Measurements from ENCODE around the gene FOXN3. TPM values are rescaled to one million over a fixed set of nuclear protein-coding genes. Genes with fewer than 3 reads are reported as not detected.

FOXN3 gene
- total RNA-seq, 1 donor: 105 TPM

- peaks cover 15% of the 10 kb centered on the region for H3K4me1 ChIP-seq (ENCODE audit: insufficient read depth, low read length)
- no peaks in the 10 kb centered on the region for H3K27me3 ChIP-seq (ENCODE audit: insufficient read depth, low read length)
- H3K4me3 ChIP-seq (ENCODE audit: low read length): no peak overlapping the region
- no peaks in the 10 kb centered on the region for H3K9me3 ChIP-seq (ENCODE audit: low read depth, low read length)
Observed at GRCh38 chr14:89242652-89243279, 174.3 kb downstream of the FOXN3 start.

GRCh38 chr14:89241934-89242651, 174.9 kb downstream of the FOXN3 start:
- no peaks in the 10 kb centered on the region for H3K9me3 ChIP-seq (ENCODE audit: low read depth, low read length)
- H3K27me3 ChIP-seq (ENCODE audit: insufficient read depth, low read length): no peaks in the 10 kb centered on the region
- no peak overlapping the region for H3K4me3 ChIP-seq (ENCODE audit: low read length)
- peaks cover 15% of the 10 kb centered on the region for H3K4me1 ChIP-seq (ENCODE audit: insufficient read depth, low read length)

GRCh38 chr14:89241257-89241656, 175.8 kb downstream of the FOXN3 start:
- no peak overlapping the region for H3K4me3 ChIP-seq (ENCODE audit: low read length)
- H3K27me3 ChIP-seq (ENCODE audit: insufficient read depth, low read length): no peaks in the 10 kb centered on the region
- peaks cover 15% of the 10 kb centered on the region for H3K4me1 ChIP-seq (ENCODE audit: insufficient read depth, low read length)
- no peaks in the 10 kb centered on the region for H3K9me3 ChIP-seq (ENCODE audit: low read depth, low read length)

- Histone ChIP-seq H3K9me3 (ENCODE audit: low read depth, low read length) (no peaks in the 10 kb centered on the region), H3K4me1 (ENCODE audit: insufficient read depth, low read length) (peaks cover 15% of the 10 kb centered on the region), H3K27me3 (ENCODE audit: insufficient read depth, low read length) (no peaks in the 10 kb centered on the region), H3K4me3 (ENCODE audit: low read length) (no peak overlapping the region)
Observed at GRCh38 chr14:89240414-89240813, 176.6 kb downstream of the FOXN3 start.

- H3K9me3 ChIP-seq (ENCODE audit: low read depth, low read length): no peaks in the 10 kb centered on the region
- H3K27me3 ChIP-seq (ENCODE audit: insufficient read depth, low read length): no peaks in the 10 kb centered on the region
- H3K4me1 ChIP-seq (ENCODE audit: insufficient read depth, low read length): peaks cover 15% of the 10 kb centered on the region
- H3K4me3 ChIP-seq (ENCODE audit: low read length): no peak overlapping the region
Observed at GRCh38 chr14:89239023-89239422, 178.0 kb downstream of the FOXN3 start.

GRCh38 chr14:89237921-89238529, 179.0 kb downstream of the FOXN3 start:
- Histone ChIP-seq H3K4me1 (ENCODE audit: insufficient read depth, low read length) (peaks cover 15% of the 10 kb centered on the region), H3K9me3 (ENCODE audit: low read depth, low read length) (no peaks in the 10 kb centered on the region), H3K4me3 (ENCODE audit: low read length) (no peak overlapping the region), H3K27me3 (ENCODE audit: insufficient read depth, low read length) (no peaks in the 10 kb centered on the region)

GRCh38 chr14:89236851-89237250, 180.2 kb downstream of the FOXN3 start:
- no peak overlapping the region for H3K4me3 ChIP-seq (ENCODE audit: low read length)
- H3K9me3 ChIP-seq (ENCODE audit: low read depth, low read length): no peaks in the 10 kb centered on the region
- no peaks in the 10 kb centered on the region for H3K27me3 ChIP-seq (ENCODE audit: insufficient read depth, low read length)
- peaks cover 13% of the 10 kb centered on the region for H3K4me1 ChIP-seq (ENCODE audit: insufficient read depth, low read length)

- Histone ChIP-seq H3K4me1 (ENCODE audit: insufficient read depth, low read length) (no peaks in the 10 kb centered on the region), H3K27me3 (ENCODE audit: insufficient read depth, low read length) (no peaks in the 10 kb centered on the region), H3K9me3 (ENCODE audit: low read depth, low read length) (no peaks in the 10 kb centered on the region), H3K4me3 (ENCODE audit: low read length) (no peak overlapping the region)
Observed at GRCh38 chr14:89233184-89233583, 183.8 kb downstream of the FOXN3 start.

- H3K4me3 ChIP-seq (ENCODE audit: low read length): no peak overlapping the region
- H3K4me1 ChIP-seq (ENCODE audit: insufficient read depth, low read length): no peaks in the 10 kb centered on the region
- no peaks in the 10 kb centered on the region for H3K9me3 ChIP-seq (ENCODE audit: low read depth, low read length)
- no peaks in the 10 kb centered on the region for H3K27me3 ChIP-seq (ENCODE audit: insufficient read depth, low read length)
Observed at GRCh38 chr14:89232265-89233070, 184.6 kb downstream of the FOXN3 start.

- H3K4me1 ChIP-seq (ENCODE audit: insufficient read depth, low read length): no peaks in the 10 kb centered on the region
- H3K9me3 ChIP-seq (ENCODE audit: low read depth, low read length): no peaks in the 10 kb centered on the region
- no peak overlapping the region for H3K4me3 ChIP-seq (ENCODE audit: low read length)
- H3K27me3 ChIP-seq (ENCODE audit: insufficient read depth, low read length): no peaks in the 10 kb centered on the region
Observed at GRCh38 chr14:89231426-89232113, 185.5 kb downstream of the FOXN3 start.

GRCh38 chr14:89228921-89229639, 188.0 kb downstream of the FOXN3 start:
- Histone ChIP-seq H3K4me1 (ENCODE audit: insufficient read depth, low read length) (peaks cover 6% of the 10 kb centered on the region), H3K27me3 (ENCODE audit: insufficient read depth, low read length) (no peaks in the 10 kb centered on the region), H3K4me3 (ENCODE audit: low read length) (no peak overlapping the region), H3K9me3 (ENCODE audit: low read depth, low read length) (no peaks in the 10 kb centered on the region)

- no peaks in the 10 kb centered on the region for H3K27me3 ChIP-seq (ENCODE audit: insufficient read depth, low read length)
- H3K9me3 ChIP-seq (ENCODE audit: low read depth, low read length): no peaks in the 10 kb centered on the region
- H3K4me3 ChIP-seq (ENCODE audit: low read length): no peak overlapping the region
- H3K4me1 ChIP-seq (ENCODE audit: insufficient read depth, low read length): peaks cover 6% of the 10 kb centered on the region
Observed at GRCh38 chr14:89227496-89227836, 189.6 kb downstream of the FOXN3 start.

GRCh38 chr14:89226801-89227495, 190.1 kb downstream of the FOXN3 start:
- Histone ChIP-seq H3K9me3 (ENCODE audit: low read depth, low read length) (no peaks in the 10 kb centered on the region), H3K4me3 (ENCODE audit: low read length) (no peak overlapping the region), H3K27me3 (ENCODE audit: insufficient read depth, low read length) (no peaks in the 10 kb centered on the region), H3K4me1 (ENCODE audit: insufficient read depth, low read length) (peaks cover 6% of the 10 kb centered on the region)

- H3K9me3 ChIP-seq (ENCODE audit: low read depth, low read length): no peaks in the 10 kb centered on the region
- no peak overlapping the region for H3K4me3 ChIP-seq (ENCODE audit: low read length)
- H3K4me1 ChIP-seq (ENCODE audit: insufficient read depth, low read length): peaks cover 11% of the 10 kb centered on the region
- H3K27me3 ChIP-seq (ENCODE audit: insufficient read depth, low read length): no peaks in the 10 kb centered on the region
Observed at GRCh38 chr14:89225607-89226006, 191.4 kb downstream of the FOXN3 start.

Measured in mononuclear cell (primary cell).